Activated CD8-positive, alpha-beta memory T cell treated with anti-CD3 and anti-CD28 coated beads for 24 hours (primary cell): ENCODE data around the gene ZNF273.

ENCODE experiments used
- DNase-seq: peaks from one replicate; pipeline ENCODE4 v3.0.0-alpha.2; 2020

The ZNF273 gene

DNA sequence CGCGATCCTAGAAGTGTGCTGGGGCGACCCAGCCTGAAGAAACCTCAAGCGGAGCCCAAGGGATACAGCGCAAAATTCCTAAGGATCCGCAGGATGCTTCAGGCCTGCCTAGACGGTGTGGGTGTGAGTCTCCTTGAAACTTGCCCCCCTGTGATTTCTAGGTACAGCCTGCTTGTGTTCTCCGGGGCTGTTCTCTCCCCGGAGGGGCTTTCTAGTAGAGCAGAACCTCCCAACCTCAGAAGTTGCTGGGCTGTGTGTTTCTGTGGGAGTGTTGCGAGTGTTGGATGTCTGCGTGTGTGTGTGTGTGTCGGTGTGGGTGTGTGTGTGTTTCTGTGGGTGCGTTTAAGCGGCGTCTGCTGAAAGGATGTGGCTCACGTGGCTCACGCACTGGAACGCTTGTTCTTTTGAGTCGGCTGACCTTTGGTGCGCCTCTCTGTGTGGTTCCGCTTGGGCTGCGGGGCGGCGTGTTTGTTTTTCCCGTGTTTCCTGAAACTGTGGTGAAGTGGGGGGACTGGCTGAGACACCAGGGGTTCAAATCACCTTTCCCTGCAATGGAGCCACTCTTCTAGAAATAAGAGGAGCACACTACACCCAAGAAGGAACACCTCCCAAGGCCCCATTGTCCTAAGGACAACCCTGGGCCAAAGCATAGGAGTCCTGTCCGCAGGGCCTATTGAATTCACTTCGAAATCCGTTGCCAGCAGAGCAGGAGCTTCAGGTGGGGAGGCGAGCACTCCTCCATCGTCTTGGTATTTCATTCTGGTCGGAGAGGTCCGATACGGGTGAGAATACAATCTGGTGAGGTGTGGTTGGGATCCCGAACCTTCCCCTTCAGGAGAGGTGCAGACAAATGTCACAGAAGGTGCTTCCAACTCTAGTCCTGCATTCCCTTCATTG lies 25.1 kb upstream of the ZNF273 start:
- no peak for DNase-seq

DNA sequence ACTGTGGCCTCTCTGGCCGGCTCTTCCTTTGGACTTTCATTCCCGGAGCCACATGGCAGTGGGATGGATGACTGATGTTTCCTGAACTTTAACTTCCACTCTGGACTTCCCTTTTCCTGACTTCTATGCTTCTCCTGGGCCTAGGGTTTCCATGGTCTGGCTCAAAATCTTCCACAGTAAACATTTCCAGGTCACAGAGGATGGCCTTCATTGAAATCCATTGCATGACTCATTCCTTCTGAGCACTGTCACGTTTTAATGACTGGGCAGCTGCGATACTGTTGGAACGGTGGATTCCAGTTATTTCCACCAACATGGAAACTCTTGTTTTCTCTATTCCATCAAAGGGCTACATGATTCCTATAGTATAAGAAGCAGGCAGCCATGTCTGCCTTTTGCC lies 24.4 kb upstream of the ZNF273 start:
- no peak for DNase-seq

GRCh38 chr7:64879086-64879730 lies 23.9 kb upstream of the ZNF273 start:
- DNase-seq: peak; percentile 38

- DNase-seq: peak; percentile 37
Measured at GRCh38 chr7:64879800-64880199, 23.3 kb upstream of the ZNF273 start.

GRCh38 chr7:64880322-64881297 lies 22.5 kb upstream of the ZNF273 start:
- peak; percentile 40 for DNase-seq

DNA sequence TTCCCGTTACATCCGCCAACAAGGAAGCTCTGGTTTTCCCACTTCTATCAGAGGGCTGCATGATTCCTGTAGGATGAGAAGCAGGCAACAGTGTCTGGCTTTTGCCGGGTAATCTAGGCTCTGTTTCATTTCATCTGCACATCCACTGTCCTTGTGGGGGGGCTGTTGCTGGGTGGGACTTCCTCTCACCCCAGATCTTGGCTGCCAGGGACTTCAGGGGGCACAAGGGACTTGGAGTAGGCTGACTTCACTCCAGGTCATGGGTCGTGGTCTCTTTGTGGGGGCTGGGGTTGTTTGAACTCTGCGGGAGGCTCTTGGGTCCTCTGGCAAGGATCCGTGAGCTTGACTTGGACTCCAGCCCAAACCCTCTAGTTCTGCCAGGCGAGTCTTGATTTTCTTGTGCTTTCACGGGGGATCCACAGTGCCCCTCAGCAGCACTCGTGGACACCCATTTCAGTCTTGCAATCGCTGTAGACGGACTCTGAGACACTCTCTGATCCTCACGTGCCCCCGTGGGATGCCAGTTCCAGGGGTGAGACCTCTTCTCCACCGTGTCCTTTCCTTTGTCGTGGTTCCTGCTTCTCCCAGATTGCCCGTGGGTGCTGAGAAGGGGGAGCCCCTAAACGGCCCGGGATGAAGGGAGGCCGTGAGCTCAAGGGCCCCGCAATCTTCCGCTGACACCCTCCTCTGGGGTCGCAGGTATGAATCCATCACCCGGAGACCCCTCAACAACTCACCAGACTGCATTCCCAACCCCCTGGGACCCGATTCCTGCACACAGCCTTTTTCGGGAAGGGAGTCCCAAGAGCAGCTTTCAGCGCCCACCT lies 21.4 kb upstream of the ZNF273 start:
- peak; percentile 45 for DNase-seq

DNA sequence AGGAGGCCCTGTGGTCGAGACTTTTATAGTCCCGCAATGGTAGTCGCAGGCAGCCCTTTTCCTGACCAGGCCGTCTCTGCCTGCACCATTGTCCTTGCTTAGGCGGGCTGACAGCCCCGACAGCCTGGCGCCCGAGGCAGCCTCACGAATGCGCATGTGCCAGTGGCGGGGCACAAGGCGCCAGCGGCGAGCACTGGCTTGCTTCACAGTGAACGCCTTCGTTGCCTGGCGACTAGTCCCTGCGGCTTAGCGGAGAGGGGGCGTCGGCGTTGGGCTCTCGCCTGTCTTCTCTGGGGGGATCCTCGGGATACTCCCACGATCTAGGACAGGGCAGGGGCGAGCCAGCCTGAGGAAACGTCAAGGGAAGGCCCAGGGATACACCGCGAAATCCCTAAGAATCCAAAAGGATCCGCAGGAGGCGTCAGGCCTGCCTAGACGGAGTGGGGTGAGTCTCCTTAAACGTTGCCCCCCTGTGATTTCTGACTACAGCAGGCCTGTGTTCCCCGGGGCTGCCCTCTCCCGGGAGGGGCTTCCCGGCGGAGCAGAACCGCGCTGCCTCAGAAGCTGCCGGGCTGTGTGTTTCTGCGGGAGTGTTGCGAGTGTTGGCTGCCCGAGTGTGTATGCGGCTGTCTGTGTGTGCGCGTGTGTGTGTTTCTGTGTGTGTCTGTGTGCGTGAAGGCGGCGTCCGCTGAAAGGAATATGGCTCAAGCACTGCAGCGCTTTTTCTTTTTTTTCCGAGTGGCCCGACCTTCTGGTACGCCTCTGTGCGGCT lies 20.5 kb upstream of the ZNF273 start:
- DNase-seq: peak; percentile 65

DNA sequence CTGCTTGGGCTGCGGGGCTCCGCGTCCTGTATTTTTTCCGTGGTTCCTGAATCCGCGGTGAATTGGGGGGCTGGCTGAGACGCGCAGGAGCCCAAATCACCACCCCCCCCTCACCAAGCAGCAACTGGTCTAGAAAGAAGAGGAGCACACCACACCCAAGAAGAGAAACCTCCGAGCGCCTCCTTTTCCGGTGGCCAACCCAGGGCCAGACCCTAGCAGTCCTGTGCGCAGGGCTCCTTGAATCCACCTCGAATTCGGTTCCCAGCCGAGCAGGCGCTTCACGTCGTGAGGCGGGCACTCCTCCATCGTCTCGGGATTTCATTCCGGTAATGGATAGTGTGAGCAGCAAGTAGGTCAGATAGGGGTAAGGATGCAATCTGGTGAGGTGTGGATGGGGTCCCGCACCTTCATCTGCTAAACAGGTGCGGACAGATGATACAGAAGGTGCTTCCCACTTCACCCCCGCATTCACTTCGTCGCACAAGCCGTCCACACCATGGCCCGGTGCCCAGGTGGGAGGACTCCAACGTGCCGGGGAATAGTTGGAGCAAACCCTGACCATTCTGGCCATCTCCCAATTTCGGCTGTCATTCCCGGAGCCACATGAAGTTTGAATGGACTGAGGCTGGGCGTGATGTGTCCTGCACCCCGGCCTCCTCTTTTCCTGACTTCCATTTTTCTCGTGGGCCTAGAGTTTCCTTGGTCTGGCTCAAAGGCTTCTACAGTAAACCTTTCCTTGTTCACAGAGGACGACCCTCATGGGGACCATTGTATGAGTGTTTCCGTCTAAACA lies 19.8 kb upstream of the ZNF273 start:
- peak; percentile 41 for DNase-seq

- DNase-seq: peak; percentile 38
Measured at GRCh38 chr7:64884085-64884912, 18.8 kb upstream of the ZNF273 start.

DNA sequence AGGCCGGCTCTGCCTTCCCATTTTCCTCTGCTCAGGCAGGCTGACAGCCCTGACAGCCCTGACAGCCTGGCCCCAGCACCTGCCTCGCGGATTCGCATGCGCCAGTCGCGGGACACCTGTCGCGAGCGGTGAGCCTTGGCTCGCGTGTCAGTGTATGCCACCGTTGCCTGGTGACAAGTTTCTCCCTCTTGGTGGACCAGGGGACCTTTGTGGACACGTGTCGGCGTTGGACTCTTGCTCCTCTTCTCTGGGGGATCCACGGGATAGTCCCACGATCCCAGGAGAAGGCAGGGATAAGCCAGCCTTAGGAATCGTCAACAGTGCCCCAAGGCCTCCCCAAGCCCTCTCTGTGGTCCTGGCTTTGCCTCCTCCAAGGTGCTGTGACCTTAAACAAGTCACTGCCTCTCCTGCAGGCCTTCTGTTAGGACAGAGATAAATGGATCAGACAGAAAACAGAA lies 18.1 kb upstream of the ZNF273 start:
- DNase-seq: peak; percentile 40

DNA sequence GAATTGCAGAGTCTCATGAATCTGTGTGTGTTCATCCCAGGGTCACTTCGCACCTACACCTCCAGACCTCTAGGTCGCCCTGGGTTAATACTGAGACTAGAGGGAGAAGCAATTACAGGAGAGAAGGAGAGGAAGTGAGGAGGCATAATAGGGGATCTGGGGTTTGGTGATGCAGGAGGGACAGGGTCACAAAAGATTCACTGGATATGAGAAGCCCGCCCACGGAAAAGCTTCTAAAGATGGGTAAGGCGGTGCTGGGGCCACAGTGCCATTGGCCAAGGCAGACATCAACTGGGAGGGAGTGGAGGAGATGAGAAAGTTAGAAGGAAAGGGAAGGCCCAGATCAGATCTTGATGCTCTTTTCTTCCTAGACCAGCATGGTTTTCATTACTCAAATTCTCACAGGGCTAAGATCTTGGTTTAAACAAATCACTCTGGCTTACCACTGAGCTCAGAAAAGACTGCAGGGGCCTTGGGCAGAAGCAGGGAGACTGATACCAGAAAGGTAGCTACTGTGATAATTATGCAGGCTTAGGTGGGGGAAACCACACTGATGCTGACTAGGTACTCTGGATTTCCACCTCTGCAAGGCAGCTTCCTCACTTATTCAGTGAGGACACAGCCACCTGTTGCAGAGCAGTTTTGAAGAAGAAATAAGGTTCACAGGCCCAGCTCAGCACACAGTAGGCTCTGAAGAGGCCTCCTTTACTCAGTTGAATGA lies 17.4 kb upstream of the ZNF273 start:
- DNase-seq: peak; percentile 28

DNA sequence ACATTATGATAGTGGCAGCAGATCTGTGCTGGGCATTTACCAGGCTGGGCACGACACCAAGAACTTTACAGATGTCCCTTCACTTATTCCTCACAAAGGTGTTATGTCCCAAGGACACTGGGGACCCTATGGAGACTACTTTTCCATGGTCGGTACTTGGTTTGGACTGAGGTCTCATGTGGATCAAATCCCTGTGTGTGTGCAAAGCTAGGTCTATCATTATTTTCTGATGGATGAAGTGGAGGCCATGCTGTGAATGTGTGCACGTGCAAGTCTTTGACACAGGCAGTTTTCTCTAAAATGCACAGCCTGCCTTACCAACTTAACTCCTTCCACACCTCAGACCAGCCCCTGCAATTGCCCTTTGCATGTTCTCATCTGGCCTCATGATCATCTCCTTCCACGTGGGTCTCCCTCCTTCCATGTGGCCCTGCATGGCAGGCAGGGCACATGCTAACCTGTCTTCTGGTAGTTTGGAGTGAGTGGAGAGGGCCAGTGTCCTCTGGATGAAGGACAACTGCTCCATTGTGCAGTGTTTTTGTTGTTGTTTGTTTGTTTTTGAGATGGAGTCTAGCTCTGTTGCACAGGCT lies 16.0 kb upstream of the ZNF273 start:
- peak; percentile 50 for DNase-seq

- DNase-seq: peak; percentile 81
Measured at GRCh38 chr7:64887756-64888508, 15.1 kb upstream of the ZNF273 start.

DNA sequence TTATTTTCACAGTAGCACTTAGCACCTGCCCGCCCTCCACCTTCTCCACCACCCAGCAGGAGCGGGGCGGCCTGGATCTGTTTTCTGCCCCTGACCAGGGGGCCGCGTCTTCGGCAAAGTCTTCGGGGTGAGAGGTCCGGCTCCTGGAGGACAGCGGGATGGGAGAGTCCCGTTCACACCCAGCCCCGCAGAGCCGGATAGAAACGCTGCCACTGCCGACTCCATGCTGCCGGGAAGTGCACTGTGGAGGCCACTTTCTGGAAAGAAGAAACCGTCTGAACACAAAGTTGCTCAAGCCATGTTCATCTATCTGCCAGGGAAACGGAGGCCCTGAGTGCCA lies 14.5 kb upstream of the ZNF273 start:
- peak; percentile 72 for DNase-seq

GRCh38 chr7:64888901-64889685 lies 14.0 kb upstream of the ZNF273 start:
- DNase-seq: no peak

DNA sequence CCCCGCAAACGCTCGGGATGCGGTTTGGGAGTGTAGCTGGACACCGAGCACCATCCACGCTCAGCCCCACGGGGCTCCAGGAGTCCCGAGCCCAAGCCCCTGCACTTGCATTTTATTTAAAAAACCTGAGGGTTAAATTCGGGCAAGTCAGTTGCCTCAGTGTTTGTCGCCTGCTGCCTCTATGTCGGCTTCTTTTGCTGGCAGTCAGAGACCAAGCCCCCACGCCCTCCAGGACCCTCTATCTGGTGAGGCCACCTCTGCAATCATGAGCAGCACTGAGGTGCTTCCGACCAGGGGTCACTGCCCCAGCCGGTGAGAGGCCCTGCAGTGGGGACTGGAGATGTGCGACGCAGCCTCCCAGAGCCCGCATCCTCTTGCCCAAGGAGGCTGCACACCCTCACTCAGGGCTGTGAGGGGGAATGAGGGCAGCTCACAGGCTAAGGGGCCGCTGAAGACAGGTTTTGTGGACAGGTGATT lies 13.3 kb upstream of the ZNF273 start:
- DNase-seq: peak; percentile 55

DNA sequence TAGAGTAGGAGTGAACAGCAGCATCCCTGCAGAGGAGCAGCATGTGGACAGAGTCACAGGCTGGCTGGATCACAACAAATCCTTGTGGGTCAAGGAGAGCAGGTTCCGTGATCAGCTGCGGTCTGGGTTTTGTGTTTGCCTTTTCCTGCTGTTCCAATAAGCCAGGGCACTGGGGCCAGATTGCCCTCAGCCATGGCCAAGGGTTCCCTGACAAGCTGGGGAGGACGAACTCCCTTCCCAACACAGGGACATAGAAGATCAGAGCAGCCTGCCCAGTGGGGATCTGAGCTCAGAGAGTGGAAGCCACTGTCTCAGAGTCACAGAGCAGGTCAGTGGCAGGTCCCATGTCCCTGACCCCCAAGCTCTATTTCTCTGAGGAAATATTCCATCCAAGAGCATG lies 12.8 kb upstream of the ZNF273 start:
- peak; percentile 32 for DNase-seq
